HCT116 (cell line): ENCODE measurements around the gene CALM3. TPM values are rescaled to one million over a fixed set of nuclear protein-coding genes. Genes with fewer than 3 reads are reported as not detected.

Source experiments
- ATAC-seq: fragments of 200-7000 bp; cut with Tn5 transposase; 2 replicates; pipeline ENCODE4 v1.9.1; 2020; ENCODE audit warnings: mild to moderate bottlenecking, moderate library complexity
- BruUV-seq: library from RNA; stranded (reverse); fragments of 400-500 nt; replicated peaks from 2 replicates; lab custom pipeline; 2021; lab: Mats Ljungman, UMichigan
- CTCF ChIA-PET: fragments of 300-600 bp; sonication (Branson Sonifier 250); formaldehyde crosslinking; loops from one replicate; lab custom pipeline; 2021; ENCODE audit warnings: antibody characterized with exemption; lab: Charles Lee
- POLR2A ChIA-PET: fragments of 300-600, 350-600 bp; sonication (Branson Sonifier 250); formaldehyde crosslinking; loops from one replicate; lab custom pipeline; 2021; ENCODE audit warnings: antibody characterized with exemption; lab: Charles Lee
- RAD21 ChIA-PET, 2 experiments: fragments of 300-600 bp; sonication (Branson Sonifier 250); formaldehyde crosslinking; loops; one replicate each; lab custom pipeline; 2023; ENCODE audit warnings: low total read pairs in 2 of 2; ENCODE audit not compliant: uncharacterized antibody in 2 of 2, unreplicated experiment in 2 of 2, low non-redundant PET in 1 of 2; lab: Charles Lee
- DNase-seq: peaks from one replicate; pipeline ENCODE4 v3.0.0-alpha.2; 2010; ENCODE audit warnings: low read depth, low spot score
- H2AFZ ChIP-seq: fragments of 200-600 bp; shearing (Covaris generic), sonication (generic); 2 replicates; pipeline ENCODE4 v1.6.1; 2017; ENCODE audit warnings: low read depth, mixed run types, mixed read lengths, antibody characterized with exemption, low read length; ENCODE audit not compliant: poor library complexity, severe bottlenecking
- H3K27ac ChIP-seq: 2 replicates; pipeline ENCODE4 v1.5.1; 2012; ENCODE audit warnings: low read depth, low read length
- H3K27me3 ChIP-seq: fragments of 200-600 bp; sonication (generic); 2 replicates; pipeline ENCODE4 v1.6.1; 2016; ENCODE audit warnings: mixed run types, low read length, mixed read lengths; ENCODE audit not compliant: insufficient read depth
- H3K36me3 ChIP-seq, 2 experiments: fragments of 200-500 bp in 1 of 2; fragments of 200-600 bp in 1 of 2; sonication (Bioruptor generic) in 1 of 2; sonication (generic) in 1 of 2; 2 replicates each; pipeline versions ENCODE4 v1.5.1 to v1.6.1; 2014 to 2016; ENCODE audit warnings: low read length in 2 of 2, inconsistent platforms in 1 of 2, mixed read lengths in 1 of 2, mixed run types in 1 of 2; ENCODE audit not compliant: insufficient read depth in 2 of 2, control insufficient read depth in 1 of 2
- H3K4me1 ChIP-seq, 2 experiments: fragments of 200-600 bp in 1 of 2; sonication (generic) in 1 of 2; 2 replicates each; pipeline versions ENCODE4 v1.5.1 to v1.6.1; 2012 to 2017; ENCODE audit warnings: low read length in 2 of 2, inconsistent platforms in 1 of 2, mild to moderate bottlenecking in 1 of 2, mixed read lengths in 1 of 2, mixed run types in 1 of 2, moderate library complexity in 1 of 2; ENCODE audit not compliant: insufficient read depth in 2 of 2, control insufficient read depth in 1 of 2
- H3K4me2 ChIP-seq: fragments of 200-600 bp; sonication (generic); 2 replicates; pipeline ENCODE4 v1.6.1; 2017; ENCODE audit warnings: mixed run types, low read length, mixed read lengths
- H3K4me3 ChIP-seq, 2 experiments: fragments of 200-600 bp in 1 of 2; sonication (generic) in 1 of 2; replicated peaks in 1 of 2; 2 replicates each; pipeline ENCODE4 v1.5.1; 2011 to 2016; ENCODE audit warnings: low read length in 2 of 2, control low read depth in 1 of 2, low read depth in 1 of 2, mild to moderate bottlenecking in 1 of 2, mixed read lengths in 1 of 2, mixed run types in 1 of 2
- H3K79me2 ChIP-seq: fragments of 200-600 bp; sonication (generic); 2 replicates; pipeline ENCODE4 v1.6.1; 2017; ENCODE audit warnings: mild to moderate bottlenecking, mixed run types, low read length, moderate library complexity, mixed read lengths; ENCODE audit not compliant: insufficient read depth
- H3K9ac ChIP-seq: fragments of 200-600 bp; sonication (generic); 2 replicates; pipeline ENCODE4 v1.6.1; 2016; ENCODE audit warnings: low read length, mixed read lengths
- H3K9me2 ChIP-seq: fragments of 200-600 bp; sonication (generic), shearing (Covaris generic); 2 replicates; pipeline ENCODE4 v1.6.1; 2017; ENCODE audit warnings: mixed run types, mild to moderate bottlenecking, moderate library complexity; ENCODE audit not compliant: insufficient read depth
- H3K9me3 ChIP-seq, 2 experiments: fragments of 200-500 bp in 1 of 2; fragments of 200-600 bp in 1 of 2; sonication (Bioruptor generic) in 1 of 2; sonication (generic) in 1 of 2; 2 replicates each; pipeline ENCODE4 v1.6.1; 2014 to 2017; ENCODE audit warnings: low read length in 2 of 2, mixed read lengths in 2 of 2, inconsistent platforms in 1 of 2, low read depth in 1 of 2, mild to moderate bottlenecking in 1 of 2, mixed run types in 1 of 2, moderate library complexity in 1 of 2; ENCODE audit not compliant: control insufficient read depth in 1 of 2, insufficient read depth in 1 of 2
- H4K20me1 ChIP-seq: fragments of 200-600 bp; sonication (generic), shearing (Covaris generic); 2 replicates; pipeline ENCODE4 v1.6.1; 2017; ENCODE audit warnings: mixed run types, mild to moderate bottlenecking, moderate library complexity; ENCODE audit not compliant: insufficient read depth
- CEBPB ChIP-seq: IDR thresholded peaks from 2 replicates; pipeline ENCODE4 v1.6.1; 2012; ENCODE audit warnings: low read depth
- CTCF ChIP-seq, 3 experiments: fragments of 200-600 bp in 1 of 3; sonication (generic) in 1 of 3; IDR thresholded peaks in 2 of 3; conservative IDR thresholded peaks in 1 of 3; 2 replicates each; pipeline ENCODE4 v1.5.1; 2012 to 2017; ENCODE audit warnings: low read depth in 2 of 3, low read length in 2 of 3, antibody characterized with exemption in 1 of 3, borderline replicate concordance in 1 of 3, control low read depth in 1 of 3, mild to moderate bottlenecking in 1 of 3, mixed read lengths in 1 of 3, mixed run types in 1 of 3, moderate library complexity in 1 of 3; ENCODE audit not compliant: insufficient read depth in 1 of 3
- EGR1 ChIP-seq: IDR thresholded peaks from 2 replicates; pipeline ENCODE4 v1.6.1; 2012; ENCODE audit warnings: low read depth
- ELF1 ChIP-seq: IDR thresholded peaks from 2 replicates; pipeline ENCODE4 v1.6.1; 2012; ENCODE audit warnings: low read depth, borderline replicate concordance
- EZH2 ChIP-seq: fragments of 200-600 bp; sonication (generic); IDR thresholded peaks from 2 replicates; pipeline ENCODE4 v1.6.1; 2017; ENCODE audit warnings: antibody characterized with exemption, mixed run types
- FOSL1 ChIP-seq: IDR thresholded peaks from 2 replicates; pipeline ENCODE4 v1.6.1; 2012; ENCODE audit warnings: low read depth
- POLR2A ChIP-seq: IDR thresholded peaks from 2 replicates; pipeline ENCODE4 v1.7.0; 2011; ENCODE audit warnings: borderline replicate concordance; ENCODE audit not compliant: insufficient read depth, insufficient read length; ENCODE audit errors: extremely low read depth
- POLR2AphosphoS5 ChIP-seq: IDR thresholded peaks from 2 replicates; pipeline ENCODE4 v1.6.1; 2011; ENCODE audit warnings: mild to moderate bottlenecking, low read depth, low read length, moderate library complexity
- SP1 ChIP-seq: IDR thresholded peaks from 2 replicates; pipeline ENCODE4 v1.6.1; 2012; ENCODE audit warnings: low read depth
- SRF ChIP-seq: IDR thresholded peaks from 2 replicates; pipeline ENCODE4 v1.6.1; 2012; ENCODE audit warnings: low read depth
- TCF7L2 ChIP-seq: IDR thresholded peaks from 2 replicates; pipeline ENCODE4 v1.7.0; 2011; ENCODE audit warnings: borderline replicate concordance, inconsistent platforms; ENCODE audit not compliant: insufficient read depth, insufficient read length; ENCODE audit errors: extremely low read depth
- YY1 ChIP-seq: IDR thresholded peaks from 2 replicates; pipeline ENCODE4 v1.6.1; 2011; ENCODE audit warnings: low read length, low read depth, moderate library complexity, mild to moderate bottlenecking; ENCODE audit not compliant: insufficient replicate concordance; ENCODE audit errors: extremely low read depth
- ZBTB33 ChIP-seq: IDR thresholded peaks from 2 replicates; pipeline ENCODE4 v1.6.1; 2011; ENCODE audit warnings: mild to moderate bottlenecking, low read length, moderate library complexity; ENCODE audit not compliant: insufficient replicate concordance; ENCODE audit errors: extremely low read depth
- ZFX ChIP-seq: fragments of 450-650 bp; IDR thresholded peaks from 2 replicates; pipeline ENCODE4 v1.6.1; 2017
- intact Hi-C: fragments of 100-400 bp; cut with micrococcal nuclease; formaldehyde crosslinking; loops from 2 replicates; pipeline ENCODE4 v1.10.0; 2022
- total RNA-seq: library from RNA; stranded (reverse); gene quantifications from one replicate; pipeline ENCODE4 v1.2.1, GENCODE V29; 2021; ENCODE audit not compliant: unreplicated experiment

CALM3 gene
- total RNA-seq, 1 experiment from 2014 or later, result 335 TPM

- ChIA-PET CTCF (no interaction called here), POLR2A (no interaction called here)
- Histone ChIP-seq H3K4me2 (peak overlapping the region; percentile 95), H3K27ac (no peak overlapping the region; the same call in 1 of the 2 replicates), H3K27me3 (no peaks in the 10 kb centered on the region), H3K36me3 (no peaks in the 10 kb centered on the region), H3K4me1 (peaks cover 14 to 29% of the 10 kb centered on the region in 2 experiments), H3K4me3 (peak overlapping the region; percentile 40 to 57), H3K9ac (peak overlapping the region; percentile 57), H3K79me2 (no peaks in the 10 kb centered on the region), H3K9me3 (no peaks in the 10 kb centered on the region), H4K20me1 (no peaks in the 10 kb centered on the region)
- DNase-seq, result peak; percentile 87
- ATAC-seq, result peak; percentile 81
- no TSS peak for BruUV-seq
- peak; percentile 68 for TF ChIP-seq POLR2AphosphoS5
- TF ChIP-seq ELF1, result no peak
- TF ChIP-seq FOSL1, result no peak
- TF ChIP-seq, all 23 proteins: peak for 1
- RAD21 ChIA-PET, result no interaction called here
- intact Hi-C loops, result no loop called here
- no peaks in the 10 kb centered on the region for H3K9me2 ChIP-seq
- no peak overlapping the region for H2AFZ ChIP-seq
Observed at GRCh38 chr19:46634045-46634655, 33.0 kb downstream of the CALM3 start.

- TF ChIP-seq SRF, result no peak
- TF ChIP-seq TCF7L2, result no peak
- TF ChIP-seq ZFX, result no peak
- TF ChIP-seq CEBPB, result no peak
- TF ChIP-seq POLR2A, result no peak
- TF ChIP-seq FOSL1, result no peak
- TF ChIP-seq EZH2, result no peak
- TF ChIP-seq ZBTB33, result no peak
- no peak for TF ChIP-seq SP1
- no peak for TF ChIP-seq ELF1
- TF ChIP-seq CTCF (IDR thresholded peaks at IDR 0.05 in 2 of 3, conservative IDR thresholded peaks at IDR 0.05 in 1 of 3; ENCODE audit: borderline replicate concordance in 1 of 3, insufficient read depth in 1 of 3, low read depth in 2 of 3, low read length in 2 of 3), result no peak
- TF ChIP-seq EGR1, result no peak
- TF ChIP-seq YY1, result no peak
- intact Hi-C loops, result no loop called here
- Histone ChIP-seq H3K9me3 (no peaks in the 10 kb centered on the region), H3K27ac (no peak overlapping the region), H3K79me2 (no peaks in the 10 kb centered on the region), H3K9ac (no peak overlapping the region), H3K4me1 (peaks cover 20 to 34% of the 10 kb centered on the region in 2 experiments), H3K27me3 (no peaks in the 10 kb centered on the region), H3K36me3 (no peaks in the 10 kb centered on the region), H4K20me1 (no peaks in the 10 kb centered on the region), H2AFZ (no peak overlapping the region), H3K4me3 (peak overlapping the region; percentile 31 to 50), H3K4me2 (peak overlapping the region; percentile 95), H3K9me2 (no peaks in the 10 kb centered on the region)
- no TSS peak for BruUV-seq
- CTCF ChIA-PET, result no interaction called here
- RAD21 ChIA-PET, result no interaction called here
- POLR2A ChIA-PET, result no interaction called here
- ATAC-seq (no peak), DNase-seq (no peak)
Observed at GRCh38 chr19:46634656-46635218, 33.6 kb downstream of the CALM3 start.
